Kidney capillary endothelial cell (primary cell): ENCODE data around the gene SCN1A.
A peak's percentile ranks its signal among the peaks of the same experiment; 100 is the strongest.
"Not testable (repeated sequence)": the region's sequence is repeated elsewhere in the genome, so short reads cannot be mapped to it uniquely, and the experiment has no call there.

Experiments used
- DNase-seq: peaks from one replicate; pipeline ENCODE4 v3.0.0-alpha.2; 2018; ENCODE audit warnings: low spot score

Gene SCN1A

GRCh38 chr2:166135152-166135848, 7.5 kb upstream of the SCN1A start:
- no peak for DNase-seq

- DNase-seq, result no peak
Measured at GRCh38 chr2:166134252-166135151, 6.7 kb upstream of the SCN1A start.

- no peak for DNase-seq
Measured at GRCh38 chr2:166133653-166134052, 5.8 kb upstream of the SCN1A start.

- DNase-seq, result no peak
Measured at GRCh38 chr2:166128156-166128505, 311 bp upstream of the SCN1A start.

DNA sequence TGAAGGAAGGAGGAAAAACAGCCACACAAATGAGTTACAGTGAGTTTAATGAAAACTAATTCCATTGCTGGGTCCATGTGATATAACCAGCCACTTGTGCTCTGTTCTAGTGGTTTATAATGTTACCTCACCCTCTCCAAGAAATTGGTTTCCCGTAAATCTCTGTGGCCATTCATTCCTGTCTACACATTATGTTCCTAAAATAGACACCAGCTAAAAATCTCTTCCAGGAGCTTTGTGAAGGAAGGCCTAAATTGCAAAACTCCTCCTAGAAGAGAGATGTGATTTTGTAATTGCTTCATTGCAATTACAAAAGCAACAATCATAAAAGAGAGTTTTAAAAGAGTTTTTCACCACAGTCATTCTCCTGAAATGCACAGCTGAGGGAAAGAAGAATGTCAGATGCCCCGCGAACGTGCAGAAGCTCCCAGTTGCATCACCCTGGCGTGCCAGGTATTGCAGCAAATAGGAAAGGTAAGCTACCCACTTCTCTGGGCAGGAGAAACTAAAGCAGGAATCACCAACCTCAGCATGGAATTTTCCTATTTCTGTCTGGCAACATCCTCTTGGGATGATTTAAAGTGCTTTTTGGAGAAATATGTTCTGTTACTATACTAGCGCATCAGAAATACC, 1.7 kb downstream of the SCN1A start:
- no peak for DNase-seq

GRCh38 chr2:166125557-166125956, 2.3 kb downstream of the SCN1A start:
- DNase-seq, result no peak

DNA sequence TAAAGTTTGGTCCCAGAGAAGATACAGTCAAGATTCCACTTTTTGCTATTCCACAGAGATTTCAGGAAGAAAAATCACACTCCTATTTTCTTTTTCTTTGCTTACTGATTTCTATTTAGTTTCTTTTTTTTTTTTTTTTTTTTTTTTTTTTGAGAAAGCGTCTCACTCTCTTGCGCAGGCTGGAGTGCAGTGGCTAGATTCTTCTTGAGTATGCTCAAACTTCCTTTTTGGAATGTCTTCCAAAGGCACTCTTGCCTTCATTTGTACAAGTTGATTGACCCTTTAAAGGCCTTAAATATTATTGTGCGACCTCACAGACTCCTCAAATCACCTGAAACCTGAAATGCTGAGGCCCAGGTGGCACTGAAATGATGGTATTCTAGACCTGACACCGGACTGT, 9.6 kb downstream of the SCN1A start:
- DNase-seq, result no peak

DNA sequence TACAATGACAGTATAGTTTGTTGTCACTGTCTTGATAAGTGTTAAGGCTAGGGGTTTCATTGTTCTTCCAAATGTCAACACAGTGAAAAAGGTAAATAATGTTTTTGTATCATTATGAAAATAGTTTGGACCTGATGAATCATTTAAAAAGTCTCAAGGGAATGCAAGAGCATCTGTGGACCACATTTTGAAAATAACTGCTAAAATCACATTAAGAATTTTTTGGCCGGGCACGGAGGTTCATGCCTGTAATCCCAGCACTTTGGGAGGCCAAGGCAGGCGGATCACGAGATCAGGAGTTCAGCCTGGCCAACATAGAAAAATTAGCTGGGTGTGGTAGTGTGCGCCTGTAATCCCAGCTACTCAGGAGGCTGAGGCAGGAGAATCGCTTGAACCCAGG, 10.3 kb downstream of the SCN1A start:
- DNase-seq, result no peak

GRCh38 chr2:166115589-166115988, 12.2 kb downstream of the SCN1A start:
- no peak for DNase-seq

- no peak for DNase-seq
Measured at GRCh38 chr2:166112193-166112605, 15.6 kb downstream of the SCN1A start.

DNA sequence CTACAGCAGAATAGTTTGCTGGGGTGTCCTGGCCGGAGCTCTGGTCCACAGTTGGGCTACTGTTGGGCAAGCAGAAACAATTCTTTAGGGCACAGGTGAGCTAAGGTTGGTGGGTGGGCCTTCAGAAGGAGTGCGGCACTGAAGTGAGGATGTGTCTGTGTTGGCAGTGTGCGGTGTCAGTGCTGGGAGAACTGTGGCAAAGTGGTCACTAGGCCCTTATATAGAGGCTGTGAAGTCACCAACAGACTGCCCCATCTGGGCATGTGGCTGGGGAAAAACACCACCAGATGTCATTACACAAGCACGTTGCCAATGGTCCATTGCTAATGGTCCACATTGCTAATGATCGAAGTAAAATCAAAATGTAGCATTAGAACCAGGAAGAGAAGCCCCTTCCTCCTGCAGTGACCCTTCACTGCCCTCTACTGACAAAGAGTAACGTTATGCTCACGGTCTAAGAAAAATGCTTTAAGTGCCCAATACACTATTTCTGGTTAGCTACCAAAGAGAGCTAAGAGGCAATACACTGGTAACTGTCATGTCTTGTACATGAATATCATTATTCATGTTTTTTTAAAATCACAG, 21.3 kb downstream of the SCN1A start:
- DNase-seq, result no peak

DNA sequence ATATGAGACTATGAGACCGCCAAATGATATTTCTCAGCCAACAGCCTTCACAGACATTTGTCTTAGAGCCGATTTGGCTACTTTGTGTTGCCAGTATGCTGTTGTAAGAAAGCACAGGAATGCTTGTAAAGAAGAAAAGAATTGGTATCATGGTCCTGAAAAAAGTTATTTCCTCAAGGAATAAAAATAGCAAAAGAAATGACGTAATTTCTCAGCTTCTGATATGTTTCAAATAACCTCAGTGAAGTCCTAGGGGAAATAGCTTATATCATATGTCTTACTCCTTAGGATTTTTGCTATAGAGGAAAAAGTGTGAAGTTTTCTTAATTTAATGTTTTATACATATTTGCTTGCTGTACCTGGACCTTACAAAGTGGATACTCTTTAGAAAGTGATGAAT, 23.0 kb downstream of the SCN1A start:
- DNase-seq, result no peak

DNA sequence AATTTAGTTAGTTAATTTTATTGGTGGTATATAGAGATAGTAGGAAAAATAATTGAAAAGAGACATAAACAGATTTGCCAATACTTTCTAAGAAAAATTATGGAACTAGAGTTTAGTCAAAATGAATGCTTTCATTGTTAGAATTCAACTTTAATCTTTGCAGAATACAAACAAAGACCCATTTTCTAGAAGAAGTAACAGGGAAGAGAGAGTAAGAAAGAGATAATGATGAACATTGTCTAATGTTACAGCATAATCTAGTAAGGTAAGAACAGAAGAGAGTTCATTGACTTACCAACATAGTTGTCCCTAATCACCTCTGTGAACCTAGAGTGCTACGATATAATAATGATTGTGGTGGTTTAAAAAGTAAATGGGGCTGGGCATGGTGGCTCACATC, 23.7 kb downstream of the SCN1A start:
- no peak for DNase-seq

- not testable (repeated sequence) for DNase-seq
Measured at GRCh38 chr2:166103277-166103676, 24.5 kb downstream of the SCN1A start.

- DNase-seq, result no peak
Measured at GRCh38 chr2:166094325-166094724, 33.5 kb downstream of the SCN1A start.

- DNase-seq, result peak; percentile 44
Measured at GRCh38 chr2:166092889-166093288, 34.9 kb downstream of the SCN1A start.

DNA sequence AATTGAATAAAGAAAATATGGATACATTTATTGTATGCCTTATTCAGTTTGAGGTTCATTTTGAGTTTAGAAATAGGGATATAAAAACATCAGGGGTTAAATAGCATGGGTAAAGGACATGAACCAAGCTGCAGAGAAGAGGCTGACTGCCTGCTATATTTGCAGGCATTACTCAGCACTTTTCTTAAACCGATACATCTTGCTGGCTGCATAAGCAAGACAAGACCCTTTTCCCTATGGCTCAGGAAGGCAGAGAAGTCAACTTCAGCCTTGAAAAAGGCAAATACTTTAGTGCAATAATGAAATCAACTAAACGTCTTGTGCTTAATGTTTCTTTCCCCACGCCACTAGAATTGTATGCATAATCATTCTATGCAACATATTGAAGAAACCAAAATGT, 36.4 kb downstream of the SCN1A start:
- no peak for DNase-seq

- no peak for DNase-seq
Measured at GRCh38 chr2:166090908-166091307, 36.9 kb downstream of the SCN1A start.

GRCh38 chr2:166090346-166090745, 37.5 kb downstream of the SCN1A start:
- DNase-seq, result no peak

DNA sequence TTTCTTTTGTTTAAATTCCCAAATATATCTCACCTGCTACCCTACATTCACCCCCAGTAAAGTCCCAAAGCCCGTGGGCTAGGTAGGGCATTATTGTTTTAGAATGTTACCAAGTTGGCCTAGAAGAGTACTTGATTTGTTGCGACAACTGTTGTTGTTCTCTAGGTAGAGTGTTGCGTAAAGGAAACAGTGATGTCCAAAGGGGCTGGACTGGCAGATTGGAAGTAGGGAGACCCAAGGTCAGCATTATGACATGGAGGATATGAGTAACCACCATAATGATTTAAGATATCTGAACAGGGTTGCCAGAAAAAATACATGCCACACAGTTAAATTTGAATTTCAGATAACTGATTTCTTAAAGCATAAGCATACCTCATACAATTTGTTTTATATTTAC, 39.2 kb downstream of the SCN1A start:
- peak; percentile 55 for DNase-seq

GRCh38 chr2:166084301-166084700, 43.5 kb downstream of the SCN1A start:
- peak; percentile 29 for DNase-seq

DNA sequence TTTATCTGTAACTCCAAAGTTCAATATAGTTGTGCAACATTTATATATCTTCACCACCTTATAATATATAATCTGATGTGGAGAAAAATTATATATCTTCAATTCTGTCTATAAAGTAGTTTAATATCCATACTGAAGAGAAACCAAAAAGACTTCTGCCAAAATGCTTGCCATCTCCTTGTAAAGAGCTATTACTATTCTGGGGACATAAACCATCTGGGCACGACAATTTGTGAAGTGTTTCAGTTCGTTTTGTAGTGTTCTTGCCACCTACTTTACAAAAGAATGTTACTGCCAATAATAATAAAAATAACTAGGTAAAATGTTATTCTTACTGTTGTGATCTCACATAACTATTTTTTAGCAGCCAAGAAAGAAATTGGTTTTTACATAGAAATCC, 45.1 kb downstream of the SCN1A start:
- no peak for DNase-seq

- no peak for DNase-seq
Measured at GRCh38 chr2:166081852-166082251, 46.0 kb downstream of the SCN1A start.
